Keratinocyte (primary cell): ENCODE data around the gene FAM210B. TPM values are rescaled to one million over a fixed set of nuclear protein-coding genes. Genes with fewer than 3 reads are reported as not detected.

Experiments
- DNase-seq: peaks from one replicate; pipeline ENCODE4 v3.0.0-alpha.2; 2011; ENCODE audit warnings: low read depth, missing footprints, low spot score
- FAIRE-seq: peaks from 2 replicates; lab custom pipeline; 2011; peaks lifted over from hg19 to GRCh38; lab: Jason Lieb, UNC
- H2AFZ ChIP-seq: 2 replicates; pipeline ENCODE4 v1.6.0; 2012; ENCODE audit warnings: low read length, control low read depth, inconsistent platforms; ENCODE audit not compliant: control insufficient read depth
- H3K27ac ChIP-seq: 2 replicates; pipeline ENCODE4 v1.5.1; 2011; ENCODE audit warnings: low read length; ENCODE audit not compliant: control insufficient read depth, insufficient read depth
- H3K27me3 ChIP-seq: 3 replicates; pipeline ENCODE4 v1.6.0; 2011; ENCODE audit warnings: low read length; ENCODE audit not compliant: control insufficient read depth, insufficient read depth; ENCODE audit errors: extremely low read depth
- H3K36me3 ChIP-seq, 2 experiments: 2 replicates in 1 of 2; 3 replicates in 1 of 2; pipeline ENCODE4 v1.5.1; 2011; ENCODE audit warnings: low read length in 2 of 2, mild to moderate bottlenecking in 1 of 2; ENCODE audit not compliant: control insufficient read depth in 2 of 2, insufficient read depth in 2 of 2; ENCODE audit errors: extremely low read depth in 1 of 2
- H3K4me1 ChIP-seq: 3 replicates; pipeline ENCODE4 v1.5.1; 2011; ENCODE audit warnings: low read length; ENCODE audit not compliant: control insufficient read depth, insufficient read depth; ENCODE audit errors: extremely low read depth
- H3K4me2 ChIP-seq: 3 replicates; pipeline ENCODE4 v1.6.0; 2011; ENCODE audit warnings: low read depth, low read length; ENCODE audit not compliant: control insufficient read depth, insufficient read depth; ENCODE audit errors: extremely low read depth
- H3K4me3 ChIP-seq, 3 experiments: fragments of 200-600 bp in 1 of 3; sonication (generic) in 1 of 3; 2 replicates in 2 of 3; 3 replicates in 1 of 3; pipeline ENCODE4 v1.5.1; 2011 to 2016; ENCODE audit warnings: low read length in 3 of 3, mild to moderate bottlenecking in 3 of 3, control low read depth in 2 of 3, inconsistent platforms in 1 of 3, low read depth in 1 of 3, mixed read lengths in 1 of 3, mixed run types in 1 of 3, moderate library complexity in 1 of 3; ENCODE audit not compliant: control insufficient read depth in 2 of 3, insufficient read depth in 2 of 3; ENCODE audit errors: extremely low read depth in 1 of 3
- H3K79me2 ChIP-seq: 2 replicates; pipeline ENCODE4 v1.6.0; 2012; ENCODE audit warnings: low read length; ENCODE audit not compliant: control insufficient read depth, insufficient read depth
- H3K9ac ChIP-seq: 3 replicates; pipeline ENCODE4 v1.6.0; 2011; ENCODE audit warnings: low read length; ENCODE audit not compliant: control insufficient read depth, insufficient read depth; ENCODE audit errors: extremely low read depth
- H3K9me1 ChIP-seq: 3 replicates; pipeline ENCODE4 v1.6.0; 2011; ENCODE audit warnings: low read length; ENCODE audit not compliant: control insufficient read depth, insufficient read depth; ENCODE audit errors: extremely low read depth
- H3K9me3 ChIP-seq: 2 replicates; pipeline ENCODE4 v1.5.1; 2012; ENCODE audit warnings: low read depth, low read length; ENCODE audit not compliant: control insufficient read depth
- H4K20me1 ChIP-seq: 3 replicates; pipeline ENCODE4 v1.6.0; 2011; ENCODE audit warnings: low read length; ENCODE audit not compliant: control insufficient read depth, insufficient read depth; ENCODE audit errors: extremely low read depth
- CTCF ChIP-seq, 3 experiments: IDR thresholded peaks in 1 of 3; conservative IDR thresholded peaks in 1 of 3; optimal IDR thresholded peaks in 1 of 3; 2 replicates in 2 of 3; 3 replicates in 1 of 3; pipeline versions ENCODE3 to v1.5.1; 2011; ENCODE audit warnings: low read length in 3 of 3, mild to moderate bottlenecking in 3 of 3, moderate library complexity in 2 of 3, control low read depth in 1 of 3, inconsistent platforms in 1 of 3; ENCODE audit not compliant: insufficient read depth in 2 of 3; ENCODE audit errors: extremely low read depth in 1 of 3
- EZH2 ChIP-seq: IDR thresholded peaks from one replicate; pipeline ENCODE4 v1.6.1; 2012; ENCODE audit warnings: inconsistent platforms, mild to moderate bottlenecking, low read length, moderate library complexity
- dilution Hi-C: fragments of 300-500 bp; cut with MboI; formaldehyde crosslinking; loops from one replicate; pipeline ENCODE4 v1.7.0; 2020; ENCODE audit warnings: low sequenced_read_pairs; ENCODE audit not compliant: extremely low pct_ligation_motif_present
- polyA plus RNA-seq, 5 experiments: library from polyadenylated mRNA; depleted of rRNA in 3 of 5; stranded (reverse) in 3 of 5; stranded (forward) in 1 of 5; unstranded in 1 of 5; fragments of >200 nt; gene quantifications; 1 replicate in 1 of 5; 2 replicates in 3 of 5; 3 replicates in 1 of 5; pipeline versions ENCODE4 v1.2.1 to v1.2.3, GENCODE V29; 2011 to 2012; ENCODE audit warnings: missing spikeins in 2 of 5, low read depth in 1 of 5, low replicate concordance in 1 of 5

FAM210B gene
- polyA plus RNA-seq, 1 donor (not counting 4 experiments of a cell fraction or from before 2014, with no cell fraction given), result 34.5 TPM

- Histone ChIP-seq H2AFZ (no peak overlapping the region), H3K9ac (no peak overlapping the region), H3K27ac (no peak overlapping the region), H3K36me3 (peaks cover 6 to 17% of the 10 kb centered on the region in 2 experiments), H4K20me1 (no peaks in the 10 kb centered on the region), H3K79me2 (peaks cover 3% of the 10 kb centered on the region), H3K9me1 (peaks cover 2% of the 10 kb centered on the region), H3K4me1 (peaks cover 4% of the 10 kb centered on the region), H3K4me3 (no peak overlapping the region), H3K9me3 (no peaks in the 10 kb centered on the region), H3K4me2 (no peak overlapping the region), H3K27me3 (no peaks in the 10 kb centered on the region)
- no peak for DNase-seq
- TF ChIP-seq EZH2 (no peak), CTCF (optimal IDR thresholded peaks at IDR 0.05 in 1 of 3, IDR thresholded peaks at IDR 0.05 in 1 of 3, conservative IDR thresholded peaks at IDR 0.05 in 1 of 3; ENCODE audit: extremely low read depth in 1 of 3, insufficient read depth in 2 of 3, low read length in 3 of 3) (no peak)
- dilution Hi-C loops, result no loop called here
- FAIRE-seq, result no peak
These were observed 10.4 kb downstream of the FAM210B start for GRCh38 chr20:56369179-56369578.

DNA sequence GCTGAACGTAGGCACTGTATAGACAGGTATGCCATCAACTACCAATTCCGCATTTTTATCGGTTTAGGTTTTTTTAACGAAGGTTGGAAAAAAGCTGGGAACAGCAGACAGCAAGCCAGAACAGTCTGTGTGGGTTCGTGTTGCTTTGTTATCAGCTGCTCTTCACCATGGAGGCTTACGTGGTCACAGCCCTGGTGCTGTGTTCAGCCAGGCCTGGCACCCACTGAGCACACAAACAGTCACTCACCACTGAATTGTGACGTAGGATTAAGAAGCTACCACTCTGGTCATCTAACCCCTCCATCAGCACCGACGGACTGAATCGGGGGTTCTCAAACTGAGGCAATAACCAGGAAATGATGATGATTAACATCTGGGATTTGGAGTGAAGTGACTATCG lies 13.2 kb downstream of the FAM210B start:
- Histone ChIP-seq H3K9me3 (no peaks in the 10 kb centered on the region), H3K4me1 (peaks cover 4% of the 10 kb centered on the region), H3K9ac (no peak overlapping the region), H3K27me3 (no peaks in the 10 kb centered on the region), H3K79me2 (peaks cover 17% of the 10 kb centered on the region), H3K4me2 (no peak overlapping the region), H3K36me3 (peaks cover 6 to 20% of the 10 kb centered on the region in 2 experiments), H4K20me1 (no peaks in the 10 kb centered on the region), H3K9me1 (peaks cover 2% of the 10 kb centered on the region), H2AFZ (no peak overlapping the region), H3K27ac (no peak overlapping the region), H3K4me3 (no peak overlapping the region)
- DNase-seq (no peak), FAIRE-seq (no peak)
- dilution Hi-C loops, result no loop called here
- TF ChIP-seq CTCF (optimal IDR thresholded peaks at IDR 0.05 in 1 of 3, IDR thresholded peaks at IDR 0.05 in 1 of 3, conservative IDR thresholded peaks at IDR 0.05 in 1 of 3; ENCODE audit: extremely low read depth in 1 of 3, insufficient read depth in 2 of 3, low read length in 3 of 3), result no peak
